Activated CD8-positive, alpha-beta memory T cell treated with anti-CD3 and anti-CD28 coated beads for 36 hours (primary cell): ENCODE data around the gene DES. TPM values are rescaled to one million over a fixed set of nuclear protein-coding genes. Genes with fewer than 3 reads are reported as not detected.
"Not testable (repeated sequence)": the region's sequence is repeated elsewhere in the genome, so short reads cannot be mapped to it uniquely, and the experiment has no call there.

Experiments used
- CTCF ChIA-PET: fragments of 350-600 bp; sonication (Branson Sonifier 250); formaldehyde crosslinking; loops from one replicate; lab custom pipeline; 2021; ENCODE audit warnings: antibody characterized with exemption; lab: Charles Lee
- POLR2A ChIA-PET: fragments of 350-600 bp; sonication (Branson Sonifier 250); formaldehyde crosslinking; loops from one replicate; lab custom pipeline; 2021; ENCODE audit warnings: antibody characterized with exemption; lab: Charles Lee
- total RNA-seq, 2 experiments: library from RNA; stranded (reverse); gene quantifications; one replicate each; pipeline ENCODE4 v1.2.3, GENCODE V29; 2021

DES gene
- total RNA-seq, 2 experiments from 2014 or later = not detected

DNA sequence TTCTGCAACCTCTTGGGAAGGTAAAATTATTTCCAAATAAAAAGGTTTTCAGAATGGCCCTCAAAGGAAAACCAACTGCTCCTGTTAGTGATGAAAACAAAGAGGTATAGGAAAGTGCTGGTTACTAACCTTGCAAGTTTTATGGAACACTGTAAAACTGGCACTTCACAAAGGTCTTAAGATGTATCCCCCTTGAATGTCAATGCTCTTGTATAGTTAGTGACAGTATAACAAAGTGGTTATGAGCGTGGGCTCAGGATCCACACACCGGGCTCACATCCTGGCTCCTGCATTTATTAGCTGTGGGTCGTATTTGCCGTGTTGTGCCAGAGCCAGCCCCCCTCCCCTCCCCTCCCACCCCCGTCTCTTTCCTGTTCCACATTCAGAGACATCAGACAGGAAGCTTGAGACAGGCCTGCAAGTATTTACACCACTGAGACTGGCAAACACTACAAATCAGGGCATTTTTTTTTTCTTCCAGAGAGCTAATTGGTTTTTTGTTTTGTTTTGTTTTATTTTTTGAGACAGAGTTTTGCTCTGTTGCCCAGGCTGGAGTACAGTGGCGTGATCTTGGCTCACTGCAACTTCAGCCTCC is 21.2 kb upstream of the DES start:
- ChIA-PET POLR2A (no interaction called here), CTCF (no interaction called here)

DNA sequence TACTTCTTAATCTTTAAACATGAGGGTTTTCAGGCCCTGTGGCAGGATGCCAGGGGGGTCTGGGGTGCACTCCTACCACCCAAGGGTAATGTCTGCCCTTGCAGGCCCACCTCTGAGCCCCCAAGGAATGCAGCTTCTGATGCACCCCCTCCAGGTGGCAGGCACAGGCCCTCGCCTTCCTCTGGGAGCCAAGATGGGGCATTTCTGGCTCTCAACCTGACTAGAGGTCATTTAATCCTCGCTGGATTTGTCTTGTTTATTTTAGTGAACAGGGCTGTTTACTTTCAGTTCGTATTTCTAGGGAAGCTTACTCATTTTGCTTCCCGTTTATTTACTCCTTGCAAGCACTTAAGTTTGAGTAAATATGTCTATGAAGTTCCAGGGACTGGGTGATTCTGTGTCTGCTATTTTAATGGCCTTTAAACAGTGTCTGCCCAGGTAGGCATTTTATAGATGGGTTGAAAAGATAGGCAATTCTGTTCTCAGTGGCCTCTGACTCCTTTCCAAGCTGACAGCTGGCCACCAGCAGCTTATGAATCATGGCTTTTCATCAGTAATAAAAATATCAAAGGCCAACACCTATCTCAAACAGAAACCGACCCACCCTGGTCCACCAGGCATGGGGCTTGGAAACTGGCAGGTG is 19.3 kb upstream of the DES start:
- CTCF ChIA-PET = interaction anchor here (1.4 kb wide), 1 partner anchor 11 kb away, joined by 4 read pairs; the partner anchor contains the start of gene DNPEP
- POLR2A ChIA-PET = no interaction called here

DNA sequence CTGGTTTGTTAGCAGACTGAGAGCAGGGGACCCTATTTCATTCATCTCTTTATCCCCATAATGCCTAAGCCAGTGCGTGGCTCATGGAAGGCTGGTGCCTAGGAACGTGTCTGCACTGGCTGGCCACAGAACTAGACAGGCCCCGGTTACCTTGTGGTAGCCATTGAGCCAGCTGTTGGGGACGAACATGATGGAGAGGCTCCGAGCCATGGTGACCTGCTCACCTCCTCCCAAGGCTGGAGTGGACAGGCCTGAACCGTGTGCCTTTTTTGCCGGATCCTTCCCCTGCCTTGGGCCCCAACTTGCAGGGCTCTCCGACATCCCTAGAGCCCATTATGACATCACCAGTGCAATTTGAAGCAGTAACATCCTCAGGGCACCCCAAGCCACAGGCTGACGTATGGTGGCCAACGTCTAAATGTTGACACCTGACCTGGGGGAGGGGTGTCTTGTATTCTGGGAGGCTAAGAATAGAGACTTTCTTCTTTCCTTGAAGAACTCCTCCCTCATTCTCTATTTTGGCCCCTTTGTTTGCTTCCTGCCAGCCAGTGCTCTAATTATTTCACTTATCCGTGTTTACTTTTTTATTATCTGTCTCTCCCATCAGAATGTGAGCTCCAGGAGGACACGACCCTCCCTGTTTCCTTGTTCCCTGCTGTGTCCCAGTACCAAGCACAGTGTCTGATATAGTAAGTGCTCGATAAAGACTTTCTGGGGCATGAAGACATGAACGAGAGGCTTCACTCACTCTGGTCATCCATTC is 18.3 kb upstream of the DES start:
- POLR2A ChIA-PET = no interaction called here
- CTCF ChIA-PET = interaction anchor here (5.8 kb wide), 1 partner anchor 132 kb away, joined by 58 read pairs; no protein-coding TSS in a partner anchor

- ChIA-PET CTCF (interaction anchor here (0.7 to 5.8 kb wide), 2 partner anchors 126 to 131 kb away, joined by 3 to 58 read pairs; no protein-coding TSS in a partner anchor), POLR2A (no interaction called here)
Measured at GRCh38 chr2:219400562-219400961, 17.6 kb upstream of the DES start.

DNA sequence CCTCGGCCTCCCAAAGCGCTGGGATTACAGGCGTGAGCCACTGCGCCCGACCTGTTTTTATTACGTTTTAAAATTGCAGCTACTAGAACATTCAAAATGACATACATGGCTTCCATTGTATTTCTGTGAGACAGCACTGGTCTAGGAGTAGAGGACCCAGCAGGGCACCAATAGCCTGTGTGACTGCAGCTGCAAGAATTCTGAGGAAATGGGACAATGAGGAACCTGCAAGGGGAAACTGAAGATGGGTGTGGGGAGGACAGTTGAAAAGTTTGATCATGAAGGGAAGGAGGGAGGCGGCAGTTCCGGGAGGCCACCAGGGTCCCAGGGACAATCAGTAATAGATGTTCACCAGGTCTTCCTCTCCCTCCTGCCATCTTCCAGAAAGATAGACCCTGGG is 16.6 kb upstream of the DES start:
- POLR2A ChIA-PET = no interaction called here

DNA sequence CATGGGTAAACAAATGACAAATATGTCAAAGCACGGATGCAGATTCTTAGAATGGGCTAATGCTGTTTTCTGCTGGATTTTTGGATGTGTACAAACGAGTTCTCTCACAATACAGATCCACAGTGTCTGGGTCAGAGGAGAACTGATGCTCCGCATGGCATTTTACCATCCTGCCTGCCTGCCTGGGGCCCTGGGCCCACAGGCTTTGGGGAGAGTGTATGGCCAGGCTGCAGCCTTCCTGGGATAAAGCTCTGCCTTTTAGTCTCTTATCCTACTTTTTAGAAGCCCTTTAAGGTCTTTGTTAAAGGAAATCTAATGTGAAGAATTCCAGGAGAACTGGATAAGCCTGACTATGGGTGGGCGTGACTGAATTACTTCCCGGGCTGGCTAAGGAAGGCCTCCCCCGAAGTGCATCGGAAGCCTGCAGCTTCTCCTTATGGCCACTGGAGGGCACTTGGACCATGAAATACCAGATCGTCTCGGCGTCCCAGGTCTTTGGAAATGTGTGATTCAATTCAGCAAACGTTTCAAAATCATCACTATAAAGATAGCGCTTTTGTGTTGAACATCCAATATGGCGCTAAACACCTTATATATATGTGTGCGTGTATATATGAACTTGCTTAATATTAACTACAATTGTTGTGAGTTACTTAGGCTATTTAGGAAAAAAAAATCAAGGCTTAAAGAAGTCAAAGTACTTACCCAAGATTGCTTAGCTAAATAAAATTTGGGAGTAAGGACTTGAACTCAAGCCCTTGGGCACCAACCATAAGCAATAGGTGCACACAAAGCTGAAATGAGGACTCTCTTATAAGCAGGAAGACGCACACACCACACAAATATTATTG is 15.3 kb upstream of the DES start:
- ChIA-PET POLR2A (no interaction called here), CTCF (interaction anchor here (0.8 to 5.8 kb wide), 18 partner anchors 13 to 158 kb away, joined by 3 to 58 read pairs (median 4); partner anchors contain the start of gene DNPEP)

More for the DNA sequence above, 16.6 kb upstream of the DES start:
- CTCF ChIA-PET = interaction anchor here (0.7 to 5.8 kb wide), 10 partner anchors 12 to 147 kb away, joined by 3 to 58 read pairs (median 6); partner anchors contain the start of gene DNPEP

DNA sequence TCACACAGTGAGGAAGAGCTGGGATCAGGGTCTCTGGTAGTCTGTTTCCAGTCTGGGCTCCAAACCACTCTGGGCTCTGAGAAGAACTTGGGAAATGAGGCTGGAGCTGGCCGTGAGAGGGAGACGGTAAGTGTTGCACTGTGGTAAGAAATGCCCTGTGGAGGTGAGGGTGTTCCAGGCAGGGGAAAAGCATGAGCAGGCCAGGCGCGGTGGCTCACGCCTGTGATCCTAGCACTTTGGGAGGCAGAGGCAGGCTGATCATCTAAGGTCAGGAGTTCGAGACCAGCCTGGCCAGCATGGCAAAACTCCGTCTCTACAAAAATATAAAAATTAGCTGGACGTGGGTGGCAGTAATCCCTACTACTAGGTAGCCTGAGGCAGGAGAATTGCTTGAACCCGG is 14.3 kb upstream of the DES start:
- CTCF ChIA-PET = interaction anchor here (0.8 to 5.8 kb wide), 9 partner anchors 14 to 157 kb away, joined by 3 to 58 read pairs (median 7); partner anchors contain the start of gene DNPEP
- POLR2A ChIA-PET = no interaction called here

- ChIA-PET CTCF (interaction anchor here (0.9 to 5.8 kb wide), 5 partner anchors 15 to 157 kb away, joined by 4 to 58 read pairs (median 14); partner anchors contain the start of gene DNPEP), POLR2A (interaction anchor here (0.6 kb wide), 1 partner anchor 268 kb away, joined by 4 read pairs; no protein-coding TSS in a partner anchor)
Measured at GRCh38 chr2:219404291-219404910, 13.8 kb upstream of the DES start.

DNA sequence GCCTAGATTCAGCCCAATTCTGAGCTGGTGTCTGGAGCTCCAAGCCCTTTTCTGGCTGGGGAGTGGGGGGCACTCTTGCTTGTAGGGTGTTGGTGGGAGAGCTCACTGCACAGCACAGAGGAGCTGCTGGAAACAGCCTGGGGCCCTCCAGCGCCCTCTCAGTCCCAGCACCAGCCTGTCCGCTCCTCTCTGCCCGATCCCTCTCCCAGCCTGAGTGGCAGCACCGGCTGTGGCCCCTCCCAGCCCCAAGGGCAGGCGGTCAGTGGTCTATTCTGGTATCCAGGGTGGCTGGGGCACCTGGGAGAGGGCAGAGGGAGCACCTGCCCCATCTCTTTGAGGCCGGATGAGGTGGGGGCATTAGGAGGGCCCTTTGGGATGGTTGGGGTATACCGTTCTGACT is 13.2 kb upstream of the DES start:
- ChIA-PET POLR2A (interaction anchor here (0.6 kb wide), 1 partner anchor 268 kb away, joined by 4 read pairs; no protein-coding TSS in a partner anchor), CTCF (interaction anchor here (0.9 to 5.8 kb wide), 3 partner anchors 15 to 126 kb away, joined by 4 to 58 read pairs (median 27); partner anchors contain the start of gene DNPEP)

GRCh38 chr2:219405451-219405850 is 12.7 kb upstream of the DES start:
- CTCF ChIA-PET = interaction anchor here (0.9 to 5.8 kb wide), 2 partner anchors 90 to 126 kb away, joined by 4 to 58 read pairs; no protein-coding TSS in a partner anchor
- POLR2A ChIA-PET = no interaction called here

GRCh38 chr2:219405958-219406860 is 12.0 kb upstream of the DES start:
- ChIA-PET CTCF (interaction anchor here (5.8 kb wide), 1 partner anchor 125 kb away, joined by 58 read pairs; no protein-coding TSS in a partner anchor), POLR2A (no interaction called here)

DNA sequence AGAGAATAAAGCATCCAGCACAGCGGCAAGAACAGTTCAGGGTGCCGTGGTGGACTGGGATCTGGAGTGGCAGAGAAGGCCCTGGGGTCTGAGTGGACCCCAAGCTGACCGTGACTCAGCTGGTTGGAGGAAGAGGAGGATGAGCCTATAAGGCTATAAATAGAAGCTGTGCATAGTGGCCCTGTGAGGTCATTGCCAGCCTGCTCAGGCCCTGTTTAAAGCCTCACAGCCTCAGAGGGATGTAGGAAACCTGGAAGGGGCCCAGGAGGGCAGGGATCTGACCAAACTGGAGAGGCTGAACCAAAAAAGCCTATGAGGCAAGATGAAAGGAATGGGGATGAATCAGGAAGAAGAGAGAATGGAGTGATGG is 11.3 kb upstream of the DES start:
- ChIA-PET POLR2A (no interaction called here), CTCF (no interaction called here)

GRCh38 chr2:219407343-219407742 is 10.8 kb upstream of the DES start:
- POLR2A ChIA-PET, CTCF ChIA-PET: not testable (repeated sequence)

- POLR2A ChIA-PET = no interaction called here
- CTCF ChIA-PET = interaction anchor here (0.7 to 3.0 kb wide), 3 partner anchors 14 to 1428 kb away, joined by 4 to 12 read pairs (median 4); no protein-coding TSS in a partner anchor
Measured at GRCh38 chr2:219408204-219408603, 10.0 kb upstream of the DES start.

DNA sequence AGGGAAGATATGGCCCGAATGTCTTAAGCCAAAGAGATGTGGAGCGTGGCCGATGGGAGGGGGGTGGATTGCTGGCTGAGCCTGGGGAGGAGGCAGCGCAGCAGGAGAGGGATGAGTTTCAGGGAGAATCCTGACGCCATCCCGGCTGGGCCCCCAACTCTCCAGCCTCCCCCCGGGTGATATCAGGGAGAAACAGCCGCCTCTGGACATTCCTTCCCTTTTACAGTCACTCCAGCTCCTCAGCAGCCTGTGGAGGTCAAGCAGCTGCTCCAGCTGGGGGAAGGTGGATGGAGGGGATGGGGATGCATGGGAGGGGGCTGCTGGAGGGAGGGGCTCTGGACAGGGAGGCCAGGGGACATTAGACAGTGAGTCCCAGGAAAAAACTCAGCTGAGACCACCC is 9.5 kb upstream of the DES start:
- ChIA-PET POLR2A (no interaction called here), CTCF (interaction anchor here (0.7 to 3.0 kb wide), 2 partner anchors 13 to 121 kb away, joined by 4 to 12 read pairs; no protein-coding TSS in a partner anchor)

DNA sequence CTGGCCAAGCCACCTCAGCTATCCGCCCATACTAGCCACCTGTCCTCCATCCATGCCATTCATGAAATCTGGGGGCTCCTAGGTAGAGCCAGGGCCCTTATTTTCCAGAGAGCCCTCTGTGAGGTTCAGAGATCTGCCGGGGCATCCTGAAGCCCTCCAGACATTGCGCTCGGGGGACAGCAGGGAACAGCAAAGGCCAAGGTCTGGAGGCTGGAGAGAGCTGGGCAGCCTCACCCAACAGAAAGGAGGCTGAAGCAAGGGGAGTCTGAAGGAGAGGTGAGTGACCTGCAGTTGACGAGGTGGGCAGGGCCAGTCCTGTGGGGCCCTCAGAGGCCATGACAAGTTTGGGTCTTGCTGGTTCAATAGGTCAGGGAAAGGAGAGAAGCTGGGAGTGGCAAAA is 8.6 kb upstream of the DES start:
- POLR2A ChIA-PET = no interaction called here
- CTCF ChIA-PET = interaction anchor here (3.0 kb wide), 1 partner anchor 120 kb away, joined by 12 read pairs; no protein-coding TSS in a partner anchor

DNA sequence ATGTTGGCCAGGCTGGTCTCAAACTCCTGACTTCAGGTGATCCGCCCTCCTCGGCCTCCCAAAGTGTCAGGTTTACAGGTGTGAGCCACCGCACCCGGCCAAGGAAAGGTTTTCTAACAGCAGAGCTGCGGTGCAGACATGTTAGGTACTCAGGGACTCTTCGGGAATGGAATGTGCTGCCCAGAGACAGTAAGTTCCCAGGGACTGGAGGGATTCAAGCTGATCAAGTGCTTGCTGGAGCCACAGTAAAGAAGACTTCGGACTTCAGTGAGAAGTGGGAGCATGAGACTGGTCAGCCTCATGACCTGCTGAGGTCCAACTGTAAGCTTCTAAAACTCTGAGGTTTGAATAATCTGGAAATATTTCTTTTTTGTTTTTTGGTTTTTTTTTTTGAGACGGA is 7.8 kb upstream of the DES start:
- ChIA-PET POLR2A (no interaction called here), CTCF (interaction anchor here (3.0 kb wide), 1 partner anchor 119 kb away, joined by 12 read pairs; no protein-coding TSS in a partner anchor)
